ENCODE data around the gene PHF20. TPM values are rescaled to one million over a fixed set of nuclear protein-coding genes. Genes with fewer than 3 reads are reported as not detected.

PHF20 gene
- total and polyA plus RNA-seq, 2 of the 13 experiments (the other 11 are each of a cell fraction or from before 2014, with no cell fraction given) = 22.8 to 34.1 TPM

- FAIRE-seq = no peak
- Histone ChIP-seq H3K9ac (ENCODE audit: insufficient read depth, low read depth, low read length) (no peak overlapping the region), H3K79me2 (ENCODE audit: insufficient read depth, low read length) (no peaks in the 10 kb centered on the region), H3K4me3 (replicated peaks in 1 of 3; ENCODE audit: insufficient read depth in 1 of 3, low read depth in 2 of 3, low read length in 3 of 3) (no peak overlapping the region), H3K9me3 (ENCODE audit: low read length) (no peaks in the 10 kb centered on the region), H4K20me1 (ENCODE audit: insufficient read depth, low read length) (peaks cover 2% of the 10 kb centered on the region; the same call in 1 of the 2 replicates), H3K36me3 (replicated peaks in 1 of 2; ENCODE audit: control insufficient read depth in 1 of 2, insufficient read depth in 2 of 2, low read length in 2 of 2) (peaks cover 0 to 10% of the 10 kb centered on the region in 2 experiments; a peak in 3 of 5 replicates), H2AFZ (ENCODE audit: low read length) (no peak overlapping the region), H3K4me2 (ENCODE audit: low read depth, low read length) (no peak overlapping the region), H3K27me3 (ENCODE audit: control insufficient read depth in 1 of 2, insufficient read depth in 2 of 2, low read length in 2 of 2) (no peaks in the 10 kb centered on the region), H3K4me1 (ENCODE audit: insufficient read depth, low read length) (peaks cover 17% of the 10 kb centered on the region), H3K27ac (ENCODE audit: extremely low read length, insufficient read depth, low read length) (no peak overlapping the region)
- ChIA-PET POLR2A (interaction anchor here (0.9 to 1.0 kb wide), 2 partner anchors 60 to 90 kb away, joined by 3 to 4 read pairs; partner anchors contain the start of genes PHF20 and RBM39), CTCF (ENCODE audit: low intra/inter-chr PET ratio, low total read pairs) (no interaction called here)
- in situ Hi-C loops (cut with HindIII; ENCODE audit: extremely low pct_ligation_motif_present, low pct_unique_long_range_greater_than_20kb) (no loop called here), intact Hi-C loops (cut with micrococcal nuclease; ENCODE audit: unreplicated experiment) (no loop called here)
- no TSS peak for BruUV-seq (replicated peaks)
- TF ChIP-seq ZNF282 (IDR thresholded peaks at IDR 0.05; ENCODE audit: partially characterized antibody) = no peak
- no peak for TF ChIP-seq MAF1 (CRISPR knock-in tag; IDR thresholded peaks at IDR 0.05; ENCODE audit: borderline replicate concordance)
- TF ChIP-seq BRCA1 (CRISPR knock-in tag; IDR thresholded peaks at IDR 0.05) = no peak
- no peak for TF ChIP-seq PLSCR1 (CRISPR knock-in tag; IDR thresholded peaks at IDR 0.05; ENCODE audit: borderline replicate concordance)
- no peak for TF ChIP-seq TAF15 (IDR thresholded peaks at IDR 0.05; ENCODE audit: low read depth, low read length, poor library complexity, severe bottlenecking)
- TF ChIP-seq MXD4 (CRISPR knock-in tag; IDR thresholded peaks at IDR 0.05) = no peak
- WGBS (ENCODE audit: low lambda C conversion rate) = 83% methylated on average over 2 of the region's 2 CpGs
- ATAC-seq = no peak
- DNase-seq (ENCODE audit: low spot score) = no peak
Measured at GRCh38 chr20:35831971-35832370, 60.2 kb downstream of the PHF20 start.

- H3K4me3 ChIP-seq (replicated peaks in 1 of 3; ENCODE audit: insufficient read depth in 1 of 3, low read depth in 2 of 3, low read length in 3 of 3) = no peak overlapping the region
- in situ Hi-C loops (cut with HindIII; ENCODE audit: extremely low pct_ligation_motif_present, low pct_unique_long_range_greater_than_20kb) = no loop called here
- no peaks in the 10 kb centered on the region for H3K27me3 ChIP-seq (ENCODE audit: control insufficient read depth in 1 of 2, insufficient read depth in 2 of 2, low read length in 2 of 2)
- TF ChIP-seq RXRA (CRISPR knock-in tag; IDR thresholded peaks at IDR 0.05) = no peak
- 0 out of 2 replicates have a peak, but pooled peaks have one; percentile 25 for TF ChIP-seq ZNF503 (CRISPR knock-in tag; IDR thresholded peaks at IDR 0.05)
- ChIA-PET CTCF (ENCODE audit: low intra/inter-chr PET ratio, low total read pairs) (no interaction called here), POLR2A (no interaction called here)
- intact Hi-C loops (cut with micrococcal nuclease; ENCODE audit: unreplicated experiment) = no loop called here
- H3K4me1 ChIP-seq (ENCODE audit: insufficient read depth, low read length) = peaks cover 17% of the 10 kb centered on the region
- WGBS (ENCODE audit: low lambda C conversion rate) = 97% methylated on average over 1 of the region's 1 CpG
- no TSS peak for BruUV-seq (replicated peaks)
- H3K36me3 ChIP-seq (replicated peaks in 1 of 2; ENCODE audit: control insufficient read depth in 1 of 2, insufficient read depth in 2 of 2, low read length in 2 of 2) = peaks cover 0 to 10% of the 10 kb centered on the region in 2 experiments; a peak in 3 of 5 replicates
- no peaks in the 10 kb centered on the region for H3K79me2 ChIP-seq (ENCODE audit: insufficient read depth, low read length)
- no peak overlapping the region for H3K4me2 ChIP-seq (ENCODE audit: low read depth, low read length)
- H3K9ac ChIP-seq (ENCODE audit: insufficient read depth, low read depth, low read length) = no peak overlapping the region
- no peak overlapping the region for H2AFZ ChIP-seq (ENCODE audit: low read length)
- DNase-seq (ENCODE audit: low spot score) (no peak), FAIRE-seq (no peak), ATAC-seq (no peak)
- peaks cover 2% of the 10 kb centered on the region; the same call in 1 of the 2 replicates for H4K20me1 ChIP-seq (ENCODE audit: insufficient read depth, low read length)
- no peak overlapping the region for H3K27ac ChIP-seq (ENCODE audit: extremely low read length, insufficient read depth, low read length)
- H3K9me3 ChIP-seq (ENCODE audit: low read length) = no peaks in the 10 kb centered on the region
Measured at GRCh38 chr20:35833241-35833640, 61.4 kb downstream of the PHF20 start.
